Stomach smooth muscle (tissue), 2 donors: Measurements from ENCODE around the gene RSAD1.

Experiments used
- H3K27ac ChIP-seq: one replicate; pipeline ENCODE4 v1.7.0; 2013; ENCODE audit warnings: mild to moderate bottlenecking, low read length, inconsistent platforms
- H3K27me3 ChIP-seq, 2 donors: one replicate each; pipeline ENCODE4 v1.7.0; 2013; ENCODE audit warnings: low read length in 2 of 2; ENCODE audit not compliant: insufficient read depth in 2 of 2, control insufficient read depth in 1 of 2
- H3K36me3 ChIP-seq, 2 donors: one replicate each; pipeline ENCODE4 v1.7.0; 2013; ENCODE audit warnings: low read length in 2 of 2; ENCODE audit not compliant: control insufficient read depth in 2 of 2, insufficient read depth in 2 of 2
- H3K4me1 ChIP-seq: one replicate; pipeline ENCODE4 v1.7.0; 2013; ENCODE audit warnings: low read length; ENCODE audit not compliant: control insufficient read depth, insufficient read depth
- H3K4me3 ChIP-seq, 2 donors: one replicate each; pipeline ENCODE4 v1.7.0; 2013; ENCODE audit warnings: low read length in 2 of 2
- H3K9ac ChIP-seq, 2 donors: one replicate each; pipeline ENCODE4 v1.7.0; 2013; ENCODE audit warnings: low read length in 2 of 2, mild to moderate bottlenecking in 1 of 2
- H3K9me3 ChIP-seq, 2 donors: one replicate each; pipeline ENCODE4 v1.7.0; 2013; ENCODE audit warnings: low read length in 2 of 2; ENCODE audit not compliant: control insufficient read depth in 2 of 2
- donor health status: healthy.
- donor health status: Pancreatic carcinoma.

The RSAD1 gene

GRCh38 chr17:50534979-50535326, 56.3 kb downstream of the RSAD1 start:
- H3K27ac ChIP-seq, result no peak overlapping the region
- no peak overlapping the region for H3K4me3 ChIP-seq
- no peaks in the 10 kb centered on the region for H3K36me3 ChIP-seq
- no peak overlapping the region for H3K9ac ChIP-seq
- H3K27me3 ChIP-seq, result peaks cover 26 to 46% of the 10 kb centered on the region in 2 donors
- no peaks in the 10 kb centered on the region for H3K9me3 ChIP-seq
- peaks cover 17% of the 10 kb centered on the region for H3K4me1 ChIP-seq

DNA sequence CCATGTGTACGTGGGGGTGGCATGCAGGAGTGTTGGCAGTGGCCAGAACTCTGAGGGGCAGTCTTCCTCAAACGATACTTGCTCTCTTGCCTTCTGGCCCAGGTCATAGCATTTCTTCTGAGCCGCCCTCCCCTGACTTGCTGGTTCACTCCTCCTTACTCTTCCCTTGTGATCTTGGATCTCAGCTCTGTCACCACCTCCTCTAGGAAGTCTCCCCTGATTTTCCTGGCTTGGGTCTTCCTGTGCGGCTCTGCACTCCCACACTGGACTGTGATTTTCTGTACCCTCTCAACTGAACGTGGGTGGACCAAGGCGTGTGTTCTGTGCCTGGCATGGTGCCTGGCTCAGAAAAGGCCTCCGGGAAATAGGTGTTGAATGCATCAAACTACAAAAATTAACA, 56.7 kb downstream of the RSAD1 start:
- Histone ChIP-seq H3K4me3 (no peak overlapping the region), H3K9ac (no peak overlapping the region), H3K27ac (no peak overlapping the region), H3K27me3 (peaks cover 25 to 42% of the 10 kb centered on the region in 2 donors), H3K36me3 (no peaks in the 10 kb centered on the region), H3K4me1 (peaks cover 17% of the 10 kb centered on the region), H3K9me3 (no peaks in the 10 kb centered on the region)
